NCI-H345 treated with DMSO at 0.1 percent for 48 hours (cell line): Measurements from ENCODE around the gene ACSL4.
A peak's percentile ranks its signal among the peaks of the same experiment; 100 is the strongest.
"Not testable (repeated sequence)": the region's sequence is repeated elsewhere in the genome, so short reads cannot be mapped to it uniquely, and the experiment has no call there.

Experiments used
- DNase-seq: peaks from one replicate; lab custom pipeline; 2025; ENCODE audit not compliant: unreplicated experiment; lab: John Stamatoyannopoulos, UW

The ACSL4 gene

GRCh38 chrX:109679820-109680219 lies 53.2 kb downstream of the ACSL4 start:
- no peak for DNase-seq

- DNase-seq = no peak
These were observed 60.8 kb downstream of the ACSL4 start for GRCh38 chrX:109672239-109672638.

DNA sequence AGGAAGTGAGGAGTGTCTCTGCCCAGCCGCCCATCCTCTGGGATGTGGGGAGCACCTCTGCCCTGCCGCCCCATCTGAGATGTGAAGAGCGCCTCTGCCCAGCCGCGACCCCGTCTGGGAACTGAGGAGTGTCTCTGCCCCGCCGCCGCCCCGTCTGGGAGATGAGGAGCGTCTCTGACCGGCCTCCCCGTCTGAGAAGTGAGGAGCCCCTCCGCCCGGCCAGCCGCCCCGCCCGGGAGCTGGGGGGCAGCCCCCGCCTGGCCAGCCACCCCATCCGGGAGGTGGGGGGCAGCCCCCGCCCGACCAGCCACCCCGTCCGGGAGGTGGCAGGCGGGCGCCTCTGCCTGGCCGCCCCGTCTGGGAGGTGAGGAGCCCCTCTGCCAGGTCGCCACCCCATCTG lies 61.9 kb downstream of the ACSL4 start:
- not testable (repeated sequence) for DNase-seq

DNA sequence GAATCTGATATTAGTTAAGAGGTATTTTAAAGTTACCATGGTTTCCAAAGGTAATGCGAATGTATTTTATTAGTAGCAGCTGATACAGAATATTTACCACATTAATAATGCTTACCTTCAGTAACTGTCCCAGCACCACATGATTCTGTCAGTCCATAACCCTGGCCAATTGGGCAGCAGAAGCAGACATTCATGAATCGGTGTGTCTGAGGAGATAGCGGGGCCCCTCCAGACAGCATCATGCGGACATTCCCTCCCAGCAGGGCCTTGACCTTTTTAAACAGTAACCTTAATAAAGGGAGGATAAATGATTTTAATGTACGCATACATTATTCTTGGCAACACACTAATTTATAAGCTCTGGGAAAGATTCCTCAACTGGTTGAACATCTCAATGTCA lies 65.1 kb downstream of the ACSL4 start:
- no peak for DNase-seq

- no peak for DNase-seq
These were observed 72.5 kb downstream of the ACSL4 start for GRCh38 chrX:109660435-109661143.

DNA sequence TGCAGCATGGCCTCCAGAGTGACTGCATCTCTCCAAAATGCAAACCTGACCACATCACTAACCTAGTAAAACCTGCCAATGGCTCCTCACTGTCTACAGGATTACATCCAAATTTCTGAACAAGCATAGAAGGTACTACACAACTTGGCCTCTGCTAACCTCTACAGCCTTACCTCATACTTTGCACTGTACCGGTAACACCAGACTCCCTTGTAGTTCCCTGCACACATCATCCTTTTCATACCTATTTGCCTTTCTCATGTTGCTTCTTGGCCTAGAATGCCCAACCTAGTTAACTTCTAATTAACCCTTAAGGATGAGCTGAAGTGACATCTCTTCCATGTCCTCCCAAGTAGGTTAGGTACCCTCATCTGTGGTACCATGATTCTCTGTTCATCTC lies 74.7 kb downstream of the ACSL4 start:
- DNase-seq = no peak

- not testable (repeated sequence) for DNase-seq
These were observed 75.7 kb downstream of the ACSL4 start for GRCh38 chrX:109657364-109657763.

DNA sequence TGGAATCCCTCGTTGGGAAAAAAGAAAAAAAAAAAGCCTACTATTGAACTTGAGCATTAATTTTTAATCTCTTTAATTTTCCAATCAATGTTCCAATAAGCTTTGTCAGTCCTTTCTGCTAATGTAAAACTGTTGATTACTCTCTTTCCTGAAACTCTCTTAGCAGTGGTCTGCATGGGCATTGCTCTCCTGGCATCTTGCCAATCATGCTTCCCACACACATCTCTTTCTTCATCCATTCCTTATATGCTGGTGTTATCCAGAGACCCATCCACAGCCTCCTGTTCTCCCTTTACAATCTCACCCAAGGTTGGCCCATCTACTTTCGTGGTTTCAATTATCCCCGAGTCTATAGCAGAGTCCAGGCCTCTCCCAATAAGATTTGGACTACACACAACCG lies 76.3 kb downstream of the ACSL4 start:
- DNase-seq = no peak

DNA sequence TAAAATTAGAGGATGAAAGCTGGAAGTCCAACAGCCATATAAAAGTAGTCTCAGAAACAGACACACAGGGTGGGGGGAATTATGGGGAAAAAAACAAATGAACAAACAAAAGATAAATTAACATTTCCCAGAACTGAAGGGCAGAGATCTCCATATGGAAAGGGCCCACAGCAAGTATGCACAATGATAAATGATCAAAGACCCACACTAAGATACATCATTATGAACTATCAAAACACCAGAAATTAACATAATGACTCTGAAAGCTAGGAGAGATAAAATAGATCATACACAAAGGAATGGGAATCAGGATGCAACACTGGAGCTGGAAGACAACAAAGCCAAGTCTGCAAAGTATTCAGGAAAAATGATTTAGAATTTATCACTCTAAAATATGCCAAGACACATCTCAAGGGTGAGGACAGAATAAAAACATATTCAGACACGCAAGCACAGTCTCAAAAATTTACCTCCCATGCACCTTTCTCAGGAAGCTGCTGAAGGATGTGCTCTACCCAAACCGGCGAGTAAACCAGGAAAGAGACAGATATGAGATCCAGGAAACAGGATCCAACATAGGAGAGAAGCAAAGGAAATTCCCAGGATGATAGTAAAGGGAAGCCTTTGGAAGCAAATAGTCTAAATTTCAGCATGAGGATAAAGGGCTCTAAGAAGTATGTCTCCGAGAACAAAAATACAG lies 77.4 kb downstream of the ACSL4 start:
- DNase-seq = no peak

DNA sequence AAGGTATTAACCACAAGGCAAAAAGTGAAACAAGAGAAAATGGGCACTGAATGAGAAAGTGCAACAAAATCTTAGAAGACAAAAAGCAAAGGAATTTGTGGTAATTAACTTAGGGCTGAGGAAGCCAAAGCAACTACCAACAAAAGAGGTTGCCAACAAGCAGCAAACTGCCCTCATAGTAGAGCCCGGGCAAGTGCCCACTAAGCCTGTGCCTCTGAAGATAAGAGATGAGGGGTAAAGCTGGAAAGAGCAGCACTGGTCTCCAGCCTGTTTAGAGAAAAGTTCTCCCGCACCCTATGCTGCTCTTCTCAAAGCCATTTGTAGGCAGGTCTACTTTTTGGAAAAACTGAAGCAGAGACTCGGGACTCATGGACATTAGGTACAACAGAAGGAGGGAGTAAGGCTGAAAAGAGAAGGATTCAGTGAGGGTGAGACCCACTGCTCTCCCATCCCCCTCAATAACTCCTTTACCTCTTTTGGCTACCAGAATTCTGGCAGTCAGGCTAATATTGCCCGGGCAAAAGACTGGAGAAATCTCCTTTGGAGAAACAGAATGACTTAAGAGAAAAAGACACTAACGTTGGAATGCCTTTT lies 78.4 kb downstream of the ACSL4 start:
- no peak for DNase-seq

GRCh38 chrX:109644671-109645070 lies 88.4 kb downstream of the ACSL4 start:
- not testable (repeated sequence) for DNase-seq

DNA sequence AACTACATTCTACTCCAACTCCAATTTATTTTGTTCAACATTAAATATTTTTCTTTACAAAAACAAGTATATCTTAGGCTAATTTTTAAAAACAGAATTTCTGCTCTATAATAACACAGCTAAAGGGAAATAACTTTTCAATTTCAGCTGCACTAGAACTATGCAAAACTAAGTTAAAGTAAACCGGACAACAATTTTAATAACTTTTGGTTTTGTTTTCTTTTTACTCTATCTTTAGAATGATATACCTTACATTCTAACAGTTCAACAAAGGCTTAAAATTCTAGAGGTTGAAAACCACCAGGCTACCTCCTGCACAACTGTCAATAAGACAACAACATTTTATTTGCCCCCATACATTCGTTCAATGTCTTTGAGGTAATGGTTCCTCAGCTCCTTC lies 89.4 kb downstream of the ACSL4 start:
- no peak for DNase-seq

DNA sequence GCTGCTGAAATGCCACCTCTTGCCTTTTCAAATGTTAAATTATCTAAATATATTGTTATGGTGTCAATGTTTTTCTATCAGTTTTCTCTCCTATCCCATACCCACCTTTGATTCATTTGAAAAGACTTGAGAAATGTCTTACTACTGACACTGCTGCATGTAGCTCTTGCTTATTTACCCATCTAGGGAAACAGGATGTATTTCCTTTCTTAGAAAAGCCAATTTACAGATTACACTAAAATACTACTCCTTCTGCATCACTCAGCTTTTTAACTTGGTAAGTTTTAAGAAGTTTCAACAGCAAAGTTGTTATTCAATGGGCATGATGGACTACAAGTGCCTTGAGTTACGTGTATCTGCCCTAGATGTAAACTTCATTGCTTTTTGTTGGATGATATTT lies 94.9 kb downstream of the ACSL4 start:
- DNase-seq = no peak

DNA sequence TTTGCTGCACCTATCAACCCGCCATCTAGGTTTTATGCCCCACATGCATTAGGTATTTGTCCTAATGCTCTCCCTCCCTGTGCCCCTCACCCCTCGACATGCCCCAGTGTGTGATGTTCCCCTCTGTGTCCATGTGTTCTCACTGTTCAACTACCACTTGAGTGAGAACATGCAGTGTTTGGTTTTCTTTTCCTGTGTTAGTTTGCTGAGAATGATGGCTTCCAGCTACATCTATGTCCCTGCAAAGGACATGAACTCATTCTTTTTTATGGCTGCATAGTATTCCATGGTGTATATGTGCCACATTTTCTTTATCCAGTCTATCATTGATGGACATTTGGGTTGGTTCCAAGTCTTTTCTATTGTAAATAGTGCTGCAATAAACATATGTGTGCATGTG lies 95.6 kb downstream of the ACSL4 start:
- not testable (repeated sequence) for DNase-seq

DNA sequence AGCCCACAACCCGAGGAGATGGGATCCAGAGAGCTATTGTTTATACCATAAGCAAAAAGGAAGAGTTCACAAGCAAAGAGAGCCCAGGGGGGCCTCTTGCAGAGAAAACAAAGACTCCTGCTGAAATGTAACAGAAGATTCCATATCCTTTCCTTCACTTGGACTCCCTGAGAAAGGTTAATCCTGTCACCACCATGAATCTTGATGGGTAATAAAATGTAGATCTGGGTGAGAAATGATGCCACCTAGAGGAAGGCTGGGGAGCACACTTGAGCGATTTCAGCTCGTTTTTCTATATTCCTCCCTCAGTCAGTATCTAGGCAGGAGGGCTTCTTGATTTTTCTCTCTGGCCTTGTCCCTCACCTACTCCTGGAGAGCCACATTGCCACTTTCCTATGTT lies 97.9 kb downstream of the ACSL4 start:
- DNase-seq = no peak

DNA sequence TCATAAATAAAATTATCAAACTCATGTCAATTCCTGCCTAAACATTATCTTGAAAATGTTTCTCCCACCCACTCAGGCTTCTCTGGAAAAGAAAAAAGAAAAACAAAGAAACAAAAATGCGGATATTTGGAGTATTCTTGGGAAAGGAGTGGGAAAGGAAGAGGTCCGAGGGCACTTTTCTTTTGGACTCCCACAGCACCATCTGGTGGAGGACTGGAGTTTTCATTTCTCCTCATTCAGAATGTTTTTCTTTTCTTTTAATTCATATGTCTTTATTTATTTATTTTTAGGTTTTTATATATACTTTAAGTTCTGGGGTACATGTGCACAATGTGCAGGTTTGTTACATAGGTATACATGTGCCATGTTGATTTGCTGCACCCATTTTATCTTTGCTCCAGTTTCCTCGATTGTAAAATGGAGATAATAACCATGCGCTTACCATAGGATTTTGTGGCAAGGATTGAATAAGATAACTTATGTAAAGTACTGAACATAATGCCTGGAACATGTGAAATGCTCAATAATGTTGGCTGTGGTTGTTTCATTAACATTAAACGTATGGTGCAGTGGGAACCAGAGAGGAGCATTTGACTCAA lies 100.1 kb downstream of the ACSL4 start:
- no peak for DNase-seq

- peak; percentile 17 for DNase-seq
These were observed 103.7 kb downstream of the ACSL4 start for GRCh38 chrX:109629310-109629709.

DNA sequence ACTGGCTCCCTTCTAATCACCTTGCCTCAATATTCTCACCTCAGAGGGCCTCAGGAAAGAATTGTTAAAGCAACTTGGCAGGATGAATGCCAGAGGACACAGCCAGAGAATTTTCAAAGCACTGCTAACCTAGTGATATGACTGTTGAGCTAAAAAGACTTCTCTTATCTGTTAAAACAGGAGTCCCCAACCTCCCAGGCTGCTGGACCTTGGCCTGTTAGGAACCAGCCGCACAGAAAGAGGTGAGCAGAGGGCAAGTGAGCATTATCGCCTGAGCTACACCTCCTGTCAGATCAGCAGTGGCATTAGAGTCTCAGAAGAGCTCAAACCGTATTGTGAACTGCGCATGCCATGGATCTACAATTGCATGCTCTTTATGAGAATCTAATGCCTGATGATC lies 106.4 kb downstream of the ACSL4 start:
- DNase-seq = no peak

DNA sequence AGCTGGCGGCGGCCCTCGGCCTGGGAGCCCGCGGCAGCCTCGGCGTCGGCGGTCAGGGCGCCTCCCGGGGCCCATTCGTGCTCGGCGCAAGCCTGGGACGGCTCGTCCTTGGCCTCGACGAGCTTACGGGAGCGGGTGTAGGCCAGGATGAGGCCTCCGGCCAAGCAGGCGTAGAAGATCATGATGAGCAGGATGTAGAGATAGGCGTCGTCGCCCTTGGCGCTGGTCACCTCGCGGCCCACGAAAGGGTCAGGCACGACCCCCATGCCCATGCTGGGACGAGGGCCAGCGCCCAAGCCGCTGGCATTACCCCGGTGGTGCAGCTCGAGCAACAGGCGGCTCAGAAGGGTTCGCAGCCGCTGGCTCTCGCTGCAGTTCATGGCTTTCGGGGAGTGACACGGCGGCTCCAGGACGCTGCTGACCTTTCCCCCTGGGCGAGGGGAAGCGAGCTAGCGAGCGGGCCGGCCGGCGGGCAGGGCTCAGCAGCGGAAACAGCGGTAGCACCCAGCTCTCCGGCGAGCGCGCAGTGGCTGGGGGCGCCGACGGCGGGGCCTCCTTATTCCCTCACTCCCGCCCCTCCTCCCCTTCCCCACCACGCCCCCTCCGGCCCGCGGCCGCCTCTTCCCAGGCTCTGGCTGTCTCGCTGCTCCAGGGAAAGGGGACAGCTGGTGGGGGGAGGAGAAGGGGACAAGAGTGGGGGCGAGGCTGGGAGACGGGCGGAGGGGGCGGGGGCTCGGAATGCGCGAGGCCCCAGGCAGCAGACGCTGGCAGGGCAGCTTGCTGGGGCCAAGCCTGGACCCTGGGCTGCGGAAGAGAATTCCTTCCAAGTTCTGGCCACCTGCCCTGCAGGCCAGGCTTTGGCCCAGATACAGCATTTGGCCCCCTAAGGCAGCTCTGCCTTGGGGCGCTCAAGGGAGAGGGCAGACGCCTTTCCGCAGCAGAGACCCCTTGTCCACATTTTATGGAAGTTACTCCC lies 108.1 kb downstream of the ACSL4 start, which contains the start of gene KCNE5:
KCNE5 (minus strand) TSS at position 532 of the 976 bp plus-strand sequence; CDS start at position 380, 152 bp downstream.
- no peak for DNase-seq

GRCh38 chrX:109623997-109624396 lies 109.1 kb downstream of the ACSL4 start:
- no peak for DNase-seq

GRCh38 chrX:109622270-109622669 lies 110.8 kb downstream of the ACSL4 start:
- no peak for DNase-seq
